ENCODE measurements around the gene PPP1R14C. TPM values are rescaled to one million over a fixed set of nuclear protein-coding genes. Genes with fewer than 3 reads are reported as not detected.

Gene PPP1R14C
- total and polyA plus RNA-seq, 2 experiments from 2014 or later = 1.1 to 1.4 TPM

DNA sequence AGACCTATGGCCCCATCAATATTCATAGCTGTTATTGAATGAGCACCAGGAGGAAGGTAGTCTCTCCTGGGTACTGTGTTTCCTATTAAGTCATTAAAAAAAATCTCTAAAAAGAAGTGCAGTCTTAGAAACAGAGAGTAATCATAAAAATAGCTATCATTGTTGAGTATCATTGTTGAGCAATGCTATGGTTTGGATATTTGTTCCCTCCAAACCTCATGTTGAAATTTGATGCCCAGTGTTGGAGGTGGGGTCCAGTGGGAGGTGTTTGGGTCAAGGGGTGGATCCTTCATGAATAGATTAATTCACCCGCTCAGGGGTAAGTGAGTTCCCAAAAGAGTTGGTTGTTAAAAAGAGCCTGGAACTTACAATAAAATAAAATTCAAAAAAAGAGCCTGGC lies 137.9 kb downstream of the PPP1R14C start (continued):
- TF ChIP-seq ZNF331 (CRISPR knock-in tag; IDR thresholded peaks at IDR 0.05; ENCODE audit: low read depth) = no peak
- TF ChIP-seq, protein P1, sequence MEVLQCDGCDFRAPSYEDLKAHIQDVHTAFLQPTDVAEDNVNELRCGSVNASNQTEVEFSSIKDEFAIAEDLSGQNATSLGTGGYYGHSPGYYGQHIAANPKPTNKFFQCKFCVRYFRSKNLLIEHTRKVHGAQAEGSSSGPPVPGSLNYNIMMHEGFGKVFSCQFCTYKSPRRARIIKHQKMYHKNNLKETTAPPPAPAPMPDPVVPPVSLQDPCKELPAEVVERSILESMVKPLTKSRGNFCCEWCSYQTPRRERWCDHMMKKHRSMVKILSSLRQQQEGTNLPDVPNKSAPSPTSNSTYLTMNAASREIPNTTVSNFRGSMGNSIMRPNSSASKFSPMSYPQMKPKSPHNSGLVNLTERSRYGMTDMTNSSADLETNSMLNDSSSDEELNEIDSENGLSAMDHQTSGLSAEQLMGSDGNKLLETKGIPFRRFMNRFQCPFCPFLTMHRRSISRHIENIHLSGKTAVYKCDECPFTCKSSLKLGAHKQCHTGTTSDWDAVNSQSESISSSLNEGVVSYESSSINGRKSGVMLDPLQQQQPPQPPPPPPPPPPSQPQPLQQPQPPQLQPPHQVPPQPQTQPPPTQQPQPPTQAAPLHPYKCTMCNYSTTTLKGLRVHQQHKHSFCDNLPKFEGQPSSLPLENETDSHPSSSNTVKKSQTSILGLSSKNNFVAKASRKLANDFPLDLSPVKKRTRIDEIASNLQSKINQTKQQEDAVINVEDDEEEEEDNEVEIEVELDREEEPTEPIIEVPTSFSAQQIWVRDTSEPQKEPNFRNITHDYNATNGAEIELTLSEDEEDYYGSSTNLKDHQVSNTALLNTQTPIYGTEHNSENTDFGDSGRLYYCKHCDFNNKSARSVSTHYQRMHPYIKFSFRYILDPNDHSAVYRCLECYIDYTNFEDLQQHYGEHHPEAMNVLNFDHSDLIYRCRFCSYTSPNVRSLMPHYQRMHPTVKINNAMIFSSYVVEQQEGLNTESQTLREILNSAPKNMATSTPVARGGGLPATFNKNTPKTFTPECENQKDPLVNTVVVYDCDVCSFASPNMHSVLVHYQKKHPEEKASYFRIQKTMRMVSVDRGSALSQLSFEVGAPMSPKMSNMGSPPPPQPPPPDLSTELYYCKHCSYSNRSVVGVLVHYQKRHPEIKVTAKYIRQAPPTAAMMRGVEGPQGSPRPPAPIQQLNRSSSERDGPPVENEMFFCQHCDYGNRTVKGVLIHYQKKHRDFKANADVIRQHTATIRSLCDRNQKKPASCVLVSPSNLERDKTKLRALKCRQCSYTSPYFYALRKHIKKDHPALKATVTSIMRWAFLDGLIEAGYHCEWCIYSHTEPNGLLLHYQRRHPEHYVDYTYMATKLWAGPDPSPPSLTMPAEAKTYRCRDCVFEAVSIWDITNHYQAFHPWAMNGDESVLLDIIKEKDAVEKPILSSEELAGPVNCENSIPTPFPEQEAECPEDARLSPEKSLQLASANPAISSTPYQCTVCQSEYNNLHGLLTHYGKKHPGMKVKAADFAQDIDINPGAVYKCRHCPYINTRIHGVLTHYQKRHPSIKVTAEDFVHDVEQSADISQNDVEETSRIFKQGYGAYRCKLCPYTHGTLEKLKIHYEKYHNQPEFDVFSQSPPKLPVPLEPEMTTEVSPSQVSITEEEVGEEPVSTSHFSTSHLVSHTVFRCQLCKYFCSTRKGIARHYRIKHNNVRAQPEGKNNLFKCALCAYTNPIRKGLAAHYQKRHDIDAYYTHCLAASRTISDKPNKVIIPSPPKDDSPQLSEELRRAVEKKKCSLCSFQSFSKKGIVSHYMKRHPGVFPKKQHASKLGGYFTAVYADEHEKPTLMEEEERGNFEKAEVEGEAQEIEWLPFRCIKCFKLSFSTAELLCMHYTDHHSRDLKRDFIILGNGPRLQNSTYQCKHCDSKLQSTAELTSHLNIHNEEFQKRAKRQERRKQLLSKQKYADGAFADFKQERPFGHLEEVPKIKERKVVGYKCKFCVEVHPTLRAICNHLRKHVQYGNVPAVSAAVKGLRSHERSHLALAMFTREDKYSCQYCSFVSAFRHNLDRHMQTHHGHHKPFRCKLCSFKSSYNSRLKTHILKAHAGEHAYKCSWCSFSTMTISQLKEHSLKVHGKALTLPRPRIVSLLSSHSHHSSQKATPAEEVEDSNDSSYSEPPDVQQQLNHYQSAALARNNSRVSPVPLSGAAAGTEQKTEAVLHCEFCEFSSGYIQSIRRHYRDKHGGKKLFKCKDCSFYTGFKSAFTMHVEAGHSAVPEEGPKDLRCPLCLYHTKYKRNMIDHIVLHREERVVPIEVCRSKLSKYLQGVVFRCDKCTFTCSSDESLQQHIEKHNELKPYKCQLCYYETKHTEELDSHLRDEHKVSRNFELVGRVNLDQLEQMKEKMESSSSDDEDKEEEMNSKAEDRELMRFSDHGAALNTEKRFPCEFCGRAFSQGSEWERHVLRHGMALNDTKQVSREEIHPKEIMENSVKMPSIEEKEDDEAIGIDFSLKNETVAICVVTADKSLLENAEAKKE (CRISPR knock-in tag; IDR thresholded peaks at IDR 0.05) = no peak
- no peak for TF ChIP-seq NANOG (IDR thresholded peaks at IDR 0.05; ENCODE audit: borderline replicate concordance)
- TF ChIP-seq, protein P2, sequence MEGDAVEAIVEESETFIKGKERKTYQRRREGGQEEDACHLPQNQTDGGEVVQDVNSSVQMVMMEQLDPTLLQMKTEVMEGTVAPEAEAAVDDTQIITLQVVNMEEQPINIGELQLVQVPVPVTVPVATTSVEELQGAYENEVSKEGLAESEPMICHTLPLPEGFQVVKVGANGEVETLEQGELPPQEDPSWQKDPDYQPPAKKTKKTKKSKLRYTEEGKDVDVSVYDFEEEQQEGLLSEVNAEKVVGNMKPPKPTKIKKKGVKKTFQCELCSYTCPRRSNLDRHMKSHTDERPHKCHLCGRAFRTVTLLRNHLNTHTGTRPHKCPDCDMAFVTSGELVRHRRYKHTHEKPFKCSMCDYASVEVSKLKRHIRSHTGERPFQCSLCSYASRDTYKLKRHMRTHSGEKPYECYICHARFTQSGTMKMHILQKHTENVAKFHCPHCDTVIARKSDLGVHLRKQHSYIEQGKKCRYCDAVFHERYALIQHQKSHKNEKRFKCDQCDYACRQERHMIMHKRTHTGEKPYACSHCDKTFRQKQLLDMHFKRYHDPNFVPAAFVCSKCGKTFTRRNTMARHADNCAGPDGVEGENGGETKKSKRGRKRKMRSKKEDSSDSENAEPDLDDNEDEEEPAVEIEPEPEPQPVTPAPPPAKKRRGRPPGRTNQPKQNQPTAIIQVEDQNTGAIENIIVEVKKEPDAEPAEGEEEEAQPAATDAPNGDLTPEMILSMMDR (conservative IDR thresholded peaks at IDR 0.05; ENCODE audit: low read depth in 2 of 2) = no peak
- TF ChIP-seq EZH2 (IDR thresholded peaks at IDR 0.05; ENCODE audit: low read depth, unreplicated experiment) = no peak

GRCh38 chr6:150281767-150282166 lies 138.9 kb downstream of the PPP1R14C start:
- Histone ChIP-seq H3F3A (replicated peaks; ENCODE audit: low read depth) (no peaks in the 10 kb centered on the region), H3K4me1 (ENCODE audit: insufficient read depth) (no peaks in the 10 kb centered on the region), H3K36me3 (ENCODE audit: insufficient read depth) (no peaks in the 10 kb centered on the region), H3K79me2 (replicated peaks; ENCODE audit: insufficient read depth) (no peaks in the 10 kb centered on the region), H3K27ac (ENCODE audit: low read depth) (no peak overlapping the region), H3K27me3 (ENCODE audit: insufficient read depth) (no peaks in the 10 kb centered on the region), H2AFZ (no peak overlapping the region), H3K9me2 (ENCODE audit: insufficient read depth) (peaks cover 8% of the 10 kb centered on the region; the same call in 1 of the 2 replicates), H3K4me2 (no peak overlapping the region), H3K4me3 (no peak overlapping the region), H4K20me1 (replicated peaks; ENCODE audit: insufficient read depth) (no peaks in the 10 kb centered on the region; the same call in 1 of the 2 replicates)
- H3K36me3 Mint-ChIP-seq (ENCODE audit: low read depth) = no peaks in the 10 kb centered on the region; the same call in 2 of the 3 replicates
- H3K4me3 Mint-ChIP-seq = no peak overlapping the region
- no peak for ATAC-seq
- peaks cover 8% of the 10 kb centered on the region; the same call in 1 of the 3 replicates for H3K9me3 Mint-ChIP-seq
- H3K27me3 Mint-ChIP-seq (ENCODE audit: insufficient read depth, low read depth, poor library complexity) = peaks cover 2% of the 10 kb centered on the region
- DNase-seq (ENCODE audit: low spot score) = no peak
- no peak overlapping the region for H3K27ac Mint-ChIP-seq
- no peaks in the 10 kb centered on the region for H3K4me1 Mint-ChIP-seq
- TF ChIP-seq EZH2phosphoT487 (IDR thresholded peaks at IDR 0.05; ENCODE audit: unreplicated experiment) (no peak), NANOG (IDR thresholded peaks at IDR 0.05; ENCODE audit: borderline replicate concordance) (no peak), CREB1 (CRISPR knock-in tag; IDR thresholded peaks at IDR 0.05; ENCODE audit: low read depth) (no peak), EZH2 (IDR thresholded peaks at IDR 0.05; ENCODE audit: low read depth, unreplicated experiment) (no peak), ZNF331 (CRISPR knock-in tag; IDR thresholded peaks at IDR 0.05; ENCODE audit: low read depth) (no peak), POLR2AphosphoS5 (IDR thresholded peaks at IDR 0.05; ENCODE audit: low read depth) (no peak), JUNB (IDR thresholded peaks at IDR 0.05; ENCODE audit: unreplicated experiment) (no peak), STAT1 (IDR thresholded peaks at IDR 0.05; ENCODE audit: unreplicated experiment) (no peak)
- TF ChIP-seq, protein P2 (conservative IDR thresholded peaks at IDR 0.05; ENCODE audit: low read depth in 2 of 2) = no peak
- TF ChIP-seq, protein P3, sequence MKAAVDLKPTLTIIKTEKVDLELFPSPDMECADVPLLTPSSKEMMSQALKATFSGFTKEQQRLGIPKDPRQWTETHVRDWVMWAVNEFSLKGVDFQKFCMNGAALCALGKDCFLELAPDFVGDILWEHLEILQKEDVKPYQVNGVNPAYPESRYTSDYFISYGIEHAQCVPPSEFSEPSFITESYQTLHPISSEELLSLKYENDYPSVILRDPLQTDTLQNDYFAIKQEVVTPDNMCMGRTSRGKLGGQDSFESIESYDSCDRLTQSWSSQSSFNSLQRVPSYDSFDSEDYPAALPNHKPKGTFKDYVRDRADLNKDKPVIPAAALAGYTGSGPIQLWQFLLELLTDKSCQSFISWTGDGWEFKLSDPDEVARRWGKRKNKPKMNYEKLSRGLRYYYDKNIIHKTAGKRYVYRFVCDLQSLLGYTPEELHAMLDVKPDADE (IDR thresholded peaks at IDR 0.05) = no peak
